ENCODE data around the gene PHF24.
"Not testable (repeated sequence)": the region's sequence is repeated elsewhere in the genome, so short reads cannot be mapped to it uniquely, and the experiment has no call there.

PHF24 gene

GRCh38 chr9:34957492-34958410 is at the start of gene PHF24:
PHF24 (plus strand) TSS chr9:34958285; CDS start chr9:34971299, 13,014 bp downstream.
- DNase-seq (ENCODE audit: low spot score), result no peak

DNA sequence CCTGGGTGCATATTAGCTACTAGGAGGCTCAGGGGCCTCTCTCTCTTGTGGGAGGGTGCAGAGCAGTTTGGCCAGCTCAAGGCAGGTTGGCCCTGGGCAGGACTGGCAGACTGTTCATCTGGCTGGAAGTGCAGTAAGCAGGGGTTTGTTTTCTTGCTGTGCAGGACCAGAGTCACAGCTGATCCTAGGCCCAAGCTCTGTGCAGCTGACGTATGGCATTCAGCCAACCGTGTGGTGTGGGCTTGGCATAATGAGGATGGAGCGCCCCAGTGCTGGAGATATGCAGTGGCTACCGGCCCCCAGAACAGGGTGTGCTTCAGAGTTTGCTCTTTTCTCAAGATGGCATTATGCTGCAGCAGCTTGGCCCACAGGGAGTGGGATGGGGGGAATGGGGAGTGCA is 31.0 kb upstream of the PHF24 start:
- peak; percentile 25 for DNase-seq (ENCODE audit: low spot score)

DNA sequence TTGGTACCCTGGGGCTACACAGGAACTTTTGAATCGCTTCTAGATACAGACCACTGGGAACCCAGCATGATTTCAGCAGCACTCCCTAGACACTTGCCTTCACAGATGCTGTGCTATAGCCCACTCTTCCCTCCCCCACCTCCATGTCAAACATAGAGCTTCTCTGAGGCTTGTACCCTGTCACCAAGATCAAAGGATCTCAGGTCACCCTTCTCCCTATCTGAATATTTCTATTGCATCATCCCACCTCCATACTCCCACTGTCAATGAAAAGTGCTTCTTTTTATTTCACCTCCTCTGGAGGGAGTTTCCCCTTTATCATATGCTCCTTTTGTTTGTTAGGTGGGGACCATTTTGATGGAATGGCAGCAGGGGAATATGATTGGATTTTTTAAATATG is 29.2 kb upstream of the PHF24 start:
- DNase-seq (ENCODE audit: low spot score), result no peak

- peak; percentile 43 for DNase-seq (ENCODE audit: low spot score)
Measured at GRCh38 chr9:34929506-34930102, 28.5 kb upstream of the PHF24 start.

GRCh38 chr9:34939989-34940388 is 18.1 kb upstream of the PHF24 start:
- DNase-seq (ENCODE audit: low spot score), result not testable (repeated sequence)

DNA sequence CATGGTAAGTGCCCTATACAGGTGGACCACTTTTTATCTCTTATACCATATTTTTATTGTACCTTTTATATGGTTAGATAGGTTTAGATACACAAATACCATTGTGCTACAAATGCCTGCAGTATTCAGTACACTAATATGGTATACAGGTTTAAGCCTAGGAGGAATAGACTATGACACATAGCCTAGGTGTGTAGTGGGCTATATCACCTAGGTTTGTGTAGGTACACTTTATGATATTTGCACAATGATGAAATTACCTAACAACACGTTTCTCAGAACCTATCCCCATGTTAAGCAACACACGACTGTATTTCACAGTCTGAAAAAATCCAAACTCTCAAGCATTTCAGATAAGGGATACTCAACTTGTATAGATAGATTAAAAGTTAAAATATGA is 9.6 kb upstream of the PHF24 start:
- no peak for DNase-seq (ENCODE audit: low spot score)

GRCh38 chr9:34954225-34954624 is 3.9 kb upstream of the PHF24 start:
- DNase-seq (ENCODE audit: low spot score), result no peak

DNA sequence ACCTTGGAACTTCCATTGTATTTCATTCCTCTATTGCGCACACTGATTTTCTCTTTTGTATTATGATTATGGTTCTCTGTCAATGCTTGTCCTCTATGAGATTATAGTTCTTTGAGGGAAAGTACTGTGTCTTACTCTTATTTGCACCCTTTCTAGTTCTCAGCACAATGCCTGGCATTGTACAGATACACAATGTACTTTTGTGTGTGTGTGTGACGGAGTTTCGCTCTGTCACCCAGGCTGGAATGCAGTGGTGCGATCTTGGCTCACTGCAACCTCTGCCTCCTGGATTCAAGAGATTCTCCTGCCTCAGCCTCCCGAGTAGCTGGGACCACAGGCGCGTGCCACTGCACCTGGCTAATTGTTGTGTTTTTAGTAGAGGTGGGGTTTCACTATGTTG is 2.0 kb upstream of the PHF24 start:
- DNase-seq (ENCODE audit: low spot score), result not testable (repeated sequence)

DNA sequence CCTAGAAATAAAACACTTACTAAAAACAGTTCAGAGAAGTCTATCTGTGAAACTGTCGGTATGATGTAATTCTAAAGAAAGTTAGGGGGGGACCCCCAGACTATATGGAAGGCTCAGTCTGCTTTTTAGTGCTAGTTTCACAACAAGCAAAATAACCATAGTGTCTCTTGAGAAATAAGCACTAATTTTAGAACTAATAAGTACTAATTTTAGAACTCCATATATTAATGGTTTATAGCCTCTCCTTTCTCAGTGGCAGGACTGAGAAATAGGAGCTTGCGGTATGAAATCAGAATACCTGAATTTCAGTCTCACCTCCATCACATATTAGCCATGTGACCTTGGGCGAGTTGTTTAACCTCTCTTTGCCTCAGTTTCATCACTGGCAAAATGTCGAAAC is 1.4 kb upstream of the PHF24 start:
- no peak for DNase-seq (ENCODE audit: low spot score)

DNA sequence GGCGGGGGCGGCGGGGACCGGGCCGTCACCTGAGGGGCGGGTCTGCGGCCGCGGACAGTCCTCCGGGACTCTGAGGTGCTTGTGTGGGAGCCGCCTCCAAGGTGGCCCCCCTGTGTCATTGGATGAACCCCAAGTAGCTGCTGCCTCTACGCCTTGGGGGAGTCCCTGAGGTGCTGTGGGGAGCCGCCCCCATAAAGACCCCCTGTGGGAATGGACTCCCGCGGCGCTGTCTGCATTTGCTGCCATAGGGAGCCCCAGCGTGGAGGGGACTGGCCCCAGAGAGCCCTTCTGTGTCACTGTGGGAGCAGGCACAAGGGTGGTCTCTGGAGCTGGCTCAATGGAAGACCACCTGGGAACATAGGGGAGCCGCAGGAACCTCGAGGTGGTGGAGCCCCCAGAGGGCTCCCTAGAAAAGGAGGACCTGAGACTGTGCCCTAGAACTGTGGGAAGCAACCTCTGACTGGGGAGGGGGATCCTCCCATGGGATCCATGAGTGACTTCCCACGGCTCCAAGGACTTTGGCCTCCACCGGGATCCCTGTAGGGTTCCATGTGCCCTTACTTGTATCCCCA is 412 bp downstream of the PHF24 start:
- no peak for DNase-seq (ENCODE audit: low spot score)

GRCh38 chr9:34959461-34959860 is 1.4 kb downstream of the PHF24 start:
- DNase-seq (ENCODE audit: low spot score), result no peak

DNA sequence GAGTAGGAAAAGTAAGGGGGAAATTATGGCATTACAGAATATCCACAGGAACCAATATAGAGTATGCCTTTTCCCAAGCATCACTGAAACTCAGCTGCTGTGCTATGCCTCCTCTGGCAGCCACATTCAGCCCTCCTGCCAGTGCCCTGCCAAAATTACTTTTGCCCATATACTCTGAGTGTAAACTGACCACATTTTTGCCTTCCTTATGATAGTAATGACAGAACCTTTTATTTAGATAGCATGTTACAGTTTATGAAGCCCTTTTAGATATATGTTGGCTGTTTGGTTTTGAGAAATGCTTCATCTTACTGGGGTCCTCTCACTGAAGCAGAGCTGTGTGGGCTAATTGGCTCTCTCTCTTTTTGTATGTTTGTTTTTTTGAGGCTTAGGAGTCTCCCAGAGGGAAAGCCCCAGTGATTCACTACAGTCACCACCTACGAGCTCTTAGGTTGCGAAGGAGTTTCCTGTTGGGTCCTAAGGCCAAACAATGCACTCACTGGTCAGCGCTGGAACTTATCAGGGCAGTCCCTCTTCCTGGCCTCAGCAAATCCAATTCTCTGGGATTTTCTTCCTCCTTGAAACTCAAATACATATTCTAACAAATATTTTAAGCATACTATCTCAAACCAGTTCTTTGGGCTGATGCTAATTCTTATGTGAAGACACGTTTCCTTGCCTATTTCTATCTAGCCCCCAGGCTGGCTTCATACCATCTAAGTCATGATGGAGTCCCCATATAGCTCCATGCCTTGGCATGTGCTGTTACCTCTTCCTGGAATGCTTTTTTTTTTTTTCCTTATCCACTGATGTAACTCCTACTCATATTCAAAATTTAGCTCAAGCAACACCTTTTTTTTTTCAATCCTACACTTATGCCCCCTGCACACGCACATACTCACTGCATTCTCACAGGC is 3.7 kb downstream of the PHF24 start:
- no peak for DNase-seq (ENCODE audit: low spot score)

GRCh38 chr9:34962546-34962945 is 4.5 kb downstream of the PHF24 start:
- no peak for DNase-seq (ENCODE audit: low spot score)

GRCh38 chr9:34963552-34963951 is 5.5 kb downstream of the PHF24 start:
- no peak for DNase-seq (ENCODE audit: low spot score)

DNA sequence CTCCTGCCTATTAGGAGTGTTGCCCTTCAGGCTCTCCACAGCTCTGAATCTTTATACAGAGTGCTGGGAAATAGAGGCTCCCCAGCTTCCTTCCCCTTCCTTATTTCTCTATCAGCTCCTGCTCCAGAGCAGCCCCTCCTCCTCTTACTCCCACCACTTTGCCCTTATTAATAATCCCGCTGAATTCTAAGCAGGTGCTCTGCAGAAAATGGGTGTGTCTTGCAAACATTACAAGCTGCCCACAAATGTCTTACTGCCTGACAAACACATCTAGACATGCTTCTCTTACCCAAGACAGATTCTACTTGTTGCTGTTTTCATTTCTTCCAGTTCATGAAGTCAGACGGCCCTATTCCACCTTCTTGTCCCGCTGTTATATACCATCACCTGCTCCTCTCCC is 6.4 kb downstream of the PHF24 start:
- peak; percentile 61 for DNase-seq (ENCODE audit: low spot score)

GRCh38 chr9:34971146-34971811 is 13.2 kb downstream of the PHF24 start:
- no peak for DNase-seq (ENCODE audit: low spot score)

DNA sequence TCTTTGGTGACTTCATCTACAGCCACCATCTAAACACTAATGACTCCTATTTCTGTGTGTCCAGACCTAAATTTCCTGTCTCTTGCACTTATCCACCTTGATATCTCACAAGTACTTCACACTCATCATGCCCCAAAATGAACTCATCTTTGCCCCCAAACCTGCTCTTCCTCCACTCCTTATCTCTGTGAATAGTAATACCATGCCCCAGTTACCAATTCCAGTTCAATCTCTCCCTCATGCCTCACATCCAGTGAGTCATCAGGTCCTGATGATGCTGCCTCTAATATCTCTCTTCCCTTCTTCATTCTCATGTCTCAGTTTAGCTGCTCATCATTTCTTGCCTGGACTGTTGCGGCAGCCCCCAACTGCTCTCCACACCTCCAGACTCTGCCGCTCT is 16.6 kb downstream of the PHF24 start:
- no peak for DNase-seq (ENCODE audit: low spot score)

DNA sequence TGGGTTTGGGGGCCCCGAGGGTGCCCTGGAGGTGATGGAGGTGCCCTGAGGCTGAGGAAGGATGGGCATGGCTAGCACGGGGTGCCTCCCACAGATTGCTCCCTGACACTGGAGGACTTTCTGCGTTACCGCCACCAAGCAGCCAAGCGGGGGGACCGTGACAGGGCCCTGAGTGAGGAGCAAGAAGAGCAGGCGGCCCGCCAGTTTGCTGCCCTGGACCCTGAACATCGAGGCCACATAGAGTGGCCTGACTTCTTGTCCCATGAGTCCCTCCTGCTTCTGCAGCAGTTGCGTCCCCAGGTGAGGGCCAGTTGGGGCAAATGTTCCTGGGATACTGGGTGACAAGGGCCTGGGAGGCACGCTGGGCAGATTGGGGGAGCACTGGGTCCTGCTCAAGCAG is 18.4 kb downstream of the PHF24 start:
- no peak for DNase-seq (ENCODE audit: low spot score)

DNA sequence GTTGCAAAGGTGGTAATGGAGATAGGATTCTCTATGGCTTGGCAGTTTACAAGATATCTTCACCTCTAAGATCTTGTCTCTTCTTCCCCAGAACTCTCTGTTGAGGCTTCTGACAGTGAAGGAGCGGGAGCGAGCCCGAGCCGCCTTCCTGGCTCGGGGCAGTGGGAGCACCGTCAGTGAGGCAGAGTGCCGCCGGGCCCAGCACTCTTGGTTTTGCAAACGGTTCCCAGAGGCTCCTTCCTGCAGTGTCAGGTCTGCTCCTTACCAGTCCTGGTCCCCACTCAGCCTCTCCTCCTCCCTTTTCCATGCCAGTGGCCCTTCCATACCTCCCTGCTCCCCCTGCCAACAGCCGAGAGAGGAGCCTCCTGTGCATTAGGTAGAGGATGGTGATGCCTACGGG is 18.9 kb downstream of the PHF24 start:
- DNase-seq (ENCODE audit: low spot score), result no peak

DNA sequence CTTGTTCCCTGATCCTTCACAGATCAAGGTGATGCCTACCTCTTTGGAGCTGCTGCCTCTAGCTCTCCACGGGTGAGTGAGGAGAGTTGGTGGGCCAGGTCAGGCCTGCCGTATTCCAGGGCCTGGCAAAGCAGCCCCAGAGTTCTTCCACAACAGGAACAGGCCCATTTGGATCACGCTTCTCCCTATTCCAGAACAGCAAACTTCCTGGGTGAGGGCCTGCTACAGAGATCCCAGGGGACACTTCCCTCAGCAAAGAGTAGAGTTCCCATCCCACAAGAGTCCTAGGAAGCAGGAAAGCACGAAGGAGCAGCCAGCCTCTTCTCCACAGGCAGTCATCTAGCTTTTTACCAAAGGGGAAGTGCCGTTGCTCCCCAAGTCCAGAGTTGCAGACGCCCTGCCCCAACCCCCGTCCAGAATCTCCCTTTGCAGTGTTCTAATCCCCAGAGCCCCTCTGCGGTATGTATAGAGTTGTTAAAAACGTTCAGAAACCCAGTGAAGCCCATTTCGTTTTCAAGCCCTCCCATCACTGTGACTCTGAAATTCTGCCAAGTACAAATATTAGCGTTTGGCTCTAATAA is 22.2 kb downstream of the PHF24 start:
- DNase-seq (ENCODE audit: low spot score), result no peak

DNA sequence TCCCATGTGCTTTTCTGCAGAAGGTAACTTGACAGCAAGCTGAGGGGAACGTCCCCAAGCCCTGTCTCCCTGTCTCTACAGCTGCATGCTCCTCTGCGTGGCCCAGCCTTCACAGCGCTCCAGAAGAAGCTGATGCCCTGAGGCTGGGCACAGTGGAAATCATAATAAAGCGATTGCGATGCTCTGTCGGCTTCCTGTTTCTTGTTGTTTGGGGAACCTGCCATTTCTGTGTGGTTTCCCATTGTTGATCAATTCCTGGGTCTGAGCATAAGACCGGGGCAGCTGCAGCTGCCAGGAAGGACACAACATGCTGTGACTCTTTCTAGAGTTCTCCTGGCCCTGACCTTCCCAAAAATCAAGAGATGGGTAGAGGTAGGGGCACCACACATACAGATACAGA is 24.3 kb downstream of the PHF24 start:
- no peak for DNase-seq (ENCODE audit: low spot score)
